Measurements from ENCODE around the gene SHISA4.

DNA sequence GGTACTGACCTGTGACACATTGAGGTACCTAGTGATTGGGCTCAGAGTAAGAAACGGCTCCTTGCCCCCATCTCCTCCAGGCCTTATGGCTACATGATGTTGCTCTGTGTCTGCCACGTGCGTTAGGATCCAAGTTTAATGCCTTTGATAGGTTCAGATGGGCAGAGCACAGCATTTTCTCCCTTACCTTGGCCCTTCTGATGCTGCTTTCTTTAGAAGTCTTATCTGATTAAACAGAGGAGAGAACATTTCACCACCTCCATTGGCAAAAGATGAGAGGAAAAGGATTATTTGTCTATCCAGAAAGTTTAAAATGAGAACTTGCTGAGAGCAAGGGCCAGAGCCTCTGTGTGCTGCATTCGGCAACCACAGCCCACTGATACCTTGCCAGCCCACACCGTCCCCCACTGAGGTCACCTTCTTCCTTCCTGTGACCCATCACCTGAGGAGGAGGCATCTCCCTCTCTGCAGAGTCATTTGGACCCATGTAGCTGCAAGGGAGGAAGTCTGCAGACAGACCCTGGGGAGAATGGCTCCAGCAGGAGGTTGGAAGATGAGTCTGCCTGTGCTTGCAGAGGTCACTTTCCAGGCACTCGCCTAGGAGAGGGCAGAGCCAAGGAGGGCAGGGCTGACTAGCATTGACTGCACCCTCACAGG lies 16.7 kb downstream of the SHISA4 start:
- no peak for TF ChIP-seq GTF2F1 (IDR thresholded peaks at IDR 0.05; ENCODE audit: borderline replicate concordance, low read depth, low read length)
- no peak for TF ChIP-seq ZNF274 (IDR thresholded peaks at IDR 0.05; ENCODE audit: borderline replicate concordance, extremely low read depth, low read length)

All from H1 (cell line).